Upper lobe of right lung (tissue), 1 donor: Measurements from ENCODE around the gene TMEM259. TPM values are rescaled to one million over a fixed set of nuclear protein-coding genes. Genes with fewer than 3 reads are reported as not detected.

Experiments used
- ATAC-seq: fragments of 200-7000 bp; cut with Tn5 transposase; one replicate; pipeline ENCODE4 v1.9.1; 2020; ENCODE audit warnings: mild to moderate bottlenecking, moderate library complexity
- DNase-seq: peaks from one replicate; pipeline ENCODE4 v3.0.0-alpha.2; 2020
- H3K27ac ChIP-seq: fragments of 200-600 bp; one replicate; pipeline ENCODE4 v1.8.0; 2022
- H3K27me3 ChIP-seq: fragments of 200-600 bp; one replicate; pipeline ENCODE4 v1.8.0; 2022; ENCODE audit warnings: mild to moderate bottlenecking
- H3K36me3 ChIP-seq: fragments of 200-600 bp; one replicate; pipeline ENCODE4 v1.8.0; 2022
- H3K4me1 ChIP-seq: fragments of 200-600 bp; one replicate; pipeline ENCODE4 v1.8.0; 2022
- H3K4me3 ChIP-seq: fragments of 200-600 bp; one replicate; pipeline ENCODE4 v1.8.0; 2022; ENCODE audit warnings: mild to moderate bottlenecking
- H3K9me3 ChIP-seq: fragments of 200-600 bp; one replicate; pipeline ENCODE4 v1.8.0; 2022
- CTCF ChIP-seq: fragments of 200-600 bp; IDR thresholded peaks from one replicate; pipeline ENCODE4 v1.8.0; 2022; ENCODE audit warnings: antibody characterized with exemption
- intact Hi-C: fragments of 100-400 bp; cut with DNase I; formaldehyde crosslinking; loops from one replicate; pipeline ENCODE4 v1.11.0; 2022
- total RNA-seq: library from RNA; stranded (reverse); fragmentation: NEBNext Ultra II Directional; extraction: Animal tissue kit (Norgen Biotek cat#: 25700); gene quantifications from one replicate; pipeline ENCODE4 v1.2.1, GENCODE V29; 2021
- donor health status: DM: no; HTN: yes; CAD: no; lungs with severe emphysema.

TMEM259 gene
- total RNA-seq, 1 donor from 2014 or later: 167 TPM

GRCh38 chr19:971795-972194, 49.1 kb downstream of the TMEM259 start:
- ATAC-seq (no peak), DNase-seq (no peak)
- intact Hi-C loops: no loop called here
- Histone ChIP-seq H3K4me1 (no peaks in the 10 kb centered on the region), H3K27me3 (no peaks in the 10 kb centered on the region), H3K9me3 (peaks cover 6% of the 10 kb centered on the region), H3K27ac (no peak overlapping the region), H3K36me3 (peaks cover 48% of the 10 kb centered on the region), H3K4me3 (no peak overlapping the region)
- no peak for TF ChIP-seq CTCF

GRCh38 chr19:970695-971094, 50.2 kb downstream of the TMEM259 start:
- TF ChIP-seq CTCF: peak; percentile 46
- Histone ChIP-seq H3K9me3 (peaks cover 6% of the 10 kb centered on the region), H3K36me3 (peaks cover 53% of the 10 kb centered on the region), H3K27me3 (no peaks in the 10 kb centered on the region), H3K27ac (no peak overlapping the region), H3K4me1 (no peaks in the 10 kb centered on the region), H3K4me3 (no peak overlapping the region)
- DNase-seq (no peak), ATAC-seq (no peak)
- intact Hi-C loops: no loop called here

- peaks cover 46% of the 10 kb centered on the region for H3K36me3 ChIP-seq
- DNase-seq: no peak
- no peak for TF ChIP-seq CTCF
- H3K4me1 ChIP-seq: no peaks in the 10 kb centered on the region
- H3K4me3 ChIP-seq: no peak overlapping the region
- intact Hi-C loops: no loop called here
- H3K27ac ChIP-seq: no peak overlapping the region
- no peaks in the 10 kb centered on the region for H3K27me3 ChIP-seq
- ATAC-seq: no peak
- peaks cover 6% of the 10 kb centered on the region for H3K9me3 ChIP-seq
Measured at GRCh38 chr19:966485-967088, 54.3 kb downstream of the TMEM259 start.

GRCh38 chr19:964761-965694, 55.9 kb downstream of the TMEM259 start:
- no peaks in the 10 kb centered on the region for H3K4me1 ChIP-seq
- H3K27ac ChIP-seq: no peak overlapping the region
- H3K27me3 ChIP-seq: no peaks in the 10 kb centered on the region
- intact Hi-C loops: no loop called here
- H3K36me3 ChIP-seq: peaks cover 33% of the 10 kb centered on the region
- no peak for TF ChIP-seq CTCF
- H3K9me3 ChIP-seq: no peaks in the 10 kb centered on the region
- ATAC-seq (no peak), DNase-seq (no peak)
- no peak overlapping the region for H3K4me3 ChIP-seq

- no peak for DNase-seq
- intact Hi-C loops: no loop called here
- H3K27me3 ChIP-seq: no peaks in the 10 kb centered on the region
Measured at GRCh38 chr19:964116-964520, 56.8 kb downstream of the TMEM259 start.

More at GRCh38 chr19:964116-964520, 56.8 kb downstream of the TMEM259 start:
- no peak for TF ChIP-seq CTCF
- Histone ChIP-seq H3K4me3 (no peak overlapping the region), H3K27ac (no peak overlapping the region), H3K9me3 (no peaks in the 10 kb centered on the region), H3K4me1 (no peaks in the 10 kb centered on the region), H3K36me3 (peaks cover 24% of the 10 kb centered on the region)
- ATAC-seq: no peak
